Measurements from ENCODE around the gene SRCIN1.

- TF ChIP-seq CTCF (IDR thresholded peaks at IDR 0.05) = no peak
- no peak for TF ChIP-seq POLR2AphosphoS5 (IDR thresholded peaks at IDR 0.05)
- no peak for TF ChIP-seq POLR2A (IDR thresholded peaks at IDR 0.05)
Observed at GRCh38 chr17:38577645-38578173, 28.0 kb downstream of the SRCIN1 start.
